T-helper 1 cell treated with Interleukin-12 subunit alpha and Interleukin-12 subunit beta and Interleukin-4 antibody, amounts not matched to agents 30 μg/mL and 1 μg/mL, for 36 hours (primary cell): ENCODE results near the gene DPH2.

Experiments used
- H3K27ac Mint-ChIP-seq: one replicate; pipeline ENCODE4 v1.8.0; 2021; ENCODE audit warnings: mild to moderate bottlenecking, mixed read lengths
- H3K27me3 Mint-ChIP-seq: one replicate; pipeline ENCODE4 v1.8.0; 2021; ENCODE audit warnings: low read depth, mixed read lengths
- H3K36me3 Mint-ChIP-seq: one replicate; pipeline ENCODE4 v1.8.0; 2021; ENCODE audit warnings: low read depth, mixed read lengths
- H3K4me1 Mint-ChIP-seq: one replicate; pipeline ENCODE4 v1.8.0; 2021; ENCODE audit warnings: low read depth, mixed read lengths
- H3K4me3 Mint-ChIP-seq: one replicate; pipeline ENCODE4 v1.8.0; 2021; ENCODE audit warnings: mild to moderate bottlenecking, moderate library complexity, mixed read lengths
- H3K9me3 Mint-ChIP-seq: one replicate; pipeline ENCODE4 v1.8.0; 2021; ENCODE audit warnings: mixed read lengths

The DPH2 gene

DNA sequence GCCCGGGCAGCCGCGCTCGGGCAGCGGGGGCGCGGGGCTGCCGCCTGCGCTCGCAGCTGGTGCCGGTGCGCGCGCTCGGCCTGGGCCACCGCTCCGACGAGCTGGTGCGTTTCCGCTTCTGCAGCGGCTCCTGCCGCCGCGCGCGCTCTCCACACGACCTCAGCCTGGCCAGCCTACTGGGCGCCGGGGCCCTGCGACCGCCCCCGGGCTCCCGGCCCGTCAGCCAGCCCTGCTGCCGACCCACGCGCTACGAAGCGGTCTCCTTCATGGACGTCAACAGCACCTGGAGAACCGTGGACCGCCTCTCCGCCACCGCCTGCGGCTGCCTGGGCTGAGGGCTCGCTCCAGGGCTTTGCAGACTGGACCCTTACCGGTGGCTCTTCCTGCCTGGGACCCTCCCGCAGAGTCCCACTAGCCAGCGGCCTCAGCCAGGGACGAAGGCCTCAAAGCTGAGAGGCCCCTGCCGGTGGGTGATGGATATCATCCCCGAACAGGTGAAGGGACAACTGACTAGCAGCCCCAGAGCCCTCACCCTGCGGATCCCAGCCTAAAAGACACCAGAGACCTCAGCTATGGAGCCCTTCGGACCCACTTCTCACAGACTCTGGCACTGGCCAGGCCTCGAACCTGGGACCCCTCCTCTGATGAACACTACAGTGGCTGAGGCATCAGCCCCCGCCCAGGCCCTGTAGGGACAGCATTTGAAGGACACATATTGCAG is 33.2 kb upstream of the DPH2 start:
- Mint-ChIP-seq H3K9me3 (no peaks in the 10 kb centered on the region), H3K4me1 (peaks cover 3% of the 10 kb centered on the region), H3K4me3 (peak overlapping the region; percentile 12), H3K36me3 (peaks cover 3% of the 10 kb centered on the region), H3K27me3 (peaks cover 20% of the 10 kb centered on the region), H3K27ac (no peak overlapping the region)

DNA sequence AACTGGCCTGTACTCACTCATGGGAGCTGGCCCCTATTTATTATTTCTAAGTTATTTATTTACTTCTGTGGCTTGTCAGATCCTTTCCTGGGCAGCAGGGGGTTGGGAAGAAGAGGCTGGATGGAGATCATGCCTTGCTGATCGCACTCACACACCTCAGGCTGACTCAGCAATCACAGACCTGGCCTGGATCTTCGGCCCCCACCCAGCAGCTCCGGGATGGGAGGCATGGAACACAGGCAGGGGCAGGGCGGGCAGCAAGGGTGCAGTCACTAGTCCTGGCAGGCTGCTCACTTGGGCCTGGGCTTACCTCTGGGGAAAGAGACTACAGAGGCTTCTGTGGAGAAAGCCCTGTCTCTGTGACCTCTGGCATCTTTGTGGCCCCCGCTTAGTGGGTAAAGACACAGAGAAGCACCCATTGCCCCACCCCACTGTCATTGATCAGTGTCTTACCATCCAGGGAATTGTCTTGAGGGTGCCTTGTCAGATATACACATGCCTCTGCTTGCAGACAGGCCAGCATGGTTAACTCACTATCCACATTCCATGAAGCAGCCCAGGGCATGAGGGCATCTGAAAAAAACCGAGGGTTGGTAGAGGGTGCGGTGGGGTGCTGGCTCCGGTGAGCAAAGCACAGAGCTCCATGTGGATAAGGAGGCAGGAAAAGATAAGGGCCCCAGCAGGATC is 32.5 kb upstream of the DPH2 start:
- Mint-ChIP-seq H3K4me1 (peaks cover 3% of the 10 kb centered on the region), H3K27me3 (peaks cover 20% of the 10 kb centered on the region), H3K4me3 (no peak overlapping the region), H3K36me3 (peaks cover 3% of the 10 kb centered on the region), H3K27ac (no peak overlapping the region), H3K9me3 (no peaks in the 10 kb centered on the region)

DNA sequence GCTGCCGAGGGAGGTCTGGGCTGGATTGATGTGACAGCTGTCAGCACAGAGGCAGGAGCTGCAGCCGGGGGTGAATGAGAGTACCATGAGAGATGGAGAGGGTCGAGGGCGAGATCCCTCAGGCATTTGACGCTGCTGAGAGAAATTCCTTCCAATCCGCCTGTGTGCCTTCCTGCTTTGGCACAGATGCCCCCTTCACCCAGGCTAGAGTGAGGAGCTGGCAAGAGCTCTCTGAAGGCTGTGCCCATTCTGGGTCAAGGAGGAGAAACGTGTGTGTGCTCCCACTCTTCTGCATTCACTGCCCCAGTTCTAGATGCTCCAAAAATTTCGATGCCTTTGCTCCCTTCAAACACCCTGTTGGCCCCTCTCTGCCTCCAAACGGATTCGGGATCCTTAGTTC is 31.4 kb upstream of the DPH2 start:
- Mint-ChIP-seq H3K36me3 (peaks cover 11% of the 10 kb centered on the region), H3K27me3 (peaks cover 13% of the 10 kb centered on the region), H3K4me1 (peaks cover 10% of the 10 kb centered on the region), H3K4me3 (no peak overlapping the region), H3K27ac (no peak overlapping the region), H3K9me3 (no peaks in the 10 kb centered on the region)

DNA sequence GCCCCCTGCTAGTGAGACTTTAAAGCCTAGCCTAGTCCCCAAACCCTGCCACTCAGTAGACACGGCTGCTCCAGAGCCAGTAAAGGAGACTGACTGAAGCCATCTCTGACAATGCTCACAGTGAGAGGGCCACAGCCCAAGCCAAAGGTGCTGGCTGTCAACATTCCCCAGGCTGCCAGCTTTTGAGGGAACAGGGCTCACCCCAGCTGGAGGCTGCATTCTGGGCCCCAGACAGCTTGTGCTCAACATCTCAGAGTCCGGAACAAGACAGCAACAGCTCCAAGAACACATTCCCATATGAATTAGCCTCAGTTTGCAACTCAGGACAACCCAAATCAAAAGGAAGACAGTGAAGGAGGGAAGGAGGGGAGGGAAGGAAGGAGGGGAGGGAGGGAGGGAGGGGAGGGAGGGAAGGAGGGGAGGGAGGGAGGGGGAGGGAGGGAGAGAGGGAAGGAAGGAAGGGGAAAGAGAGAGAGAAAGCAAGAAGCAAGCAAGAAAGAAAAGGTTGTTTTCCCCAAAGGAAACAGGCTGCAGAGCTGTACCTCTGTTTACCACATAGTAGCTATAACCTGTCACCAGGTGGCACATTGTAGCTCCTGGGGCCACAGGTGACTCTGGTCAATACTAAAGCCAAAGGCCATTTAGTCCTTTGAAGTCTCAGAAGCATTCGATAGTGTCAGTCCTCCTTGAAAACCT is 30.8 kb upstream of the DPH2 start:
- Mint-ChIP-seq H3K4me3 (no peak overlapping the region), H3K36me3 (peaks cover 11% of the 10 kb centered on the region), H3K9me3 (no peaks in the 10 kb centered on the region), H3K27me3 (peaks cover 13% of the 10 kb centered on the region), H3K4me1 (peaks cover 8% of the 10 kb centered on the region), H3K27ac (no peak overlapping the region)

DNA sequence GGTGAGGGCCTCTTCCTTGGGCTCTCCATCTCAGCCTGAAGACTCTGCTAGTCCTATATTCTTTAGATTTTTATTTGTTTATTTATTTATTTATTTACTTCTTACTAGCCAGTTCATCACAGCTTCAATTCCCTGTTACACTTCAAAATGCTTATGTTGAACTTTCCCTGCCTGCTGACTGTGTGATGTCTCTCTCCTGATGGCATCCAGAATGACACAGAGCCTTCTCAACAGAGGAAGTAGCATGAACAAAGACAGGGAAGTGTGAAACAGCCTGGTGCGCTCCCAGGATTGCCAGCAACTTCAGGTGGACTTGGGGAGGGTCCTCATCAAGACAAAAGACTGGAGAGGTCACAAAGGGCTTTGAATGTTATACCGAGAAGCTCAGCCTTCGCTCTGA is 27.4 kb upstream of the DPH2 start:
- H3K4me1 Mint-ChIP-seq, result peaks cover 27% of the 10 kb centered on the region
- H3K9me3 Mint-ChIP-seq, result no peaks in the 10 kb centered on the region
- H3K36me3 Mint-ChIP-seq, result peaks cover 12% of the 10 kb centered on the region
- H3K4me3 Mint-ChIP-seq, result no peak overlapping the region
- H3K27me3 Mint-ChIP-seq, result no peaks in the 10 kb centered on the region
- no peak overlapping the region for H3K27ac Mint-ChIP-seq

DNA sequence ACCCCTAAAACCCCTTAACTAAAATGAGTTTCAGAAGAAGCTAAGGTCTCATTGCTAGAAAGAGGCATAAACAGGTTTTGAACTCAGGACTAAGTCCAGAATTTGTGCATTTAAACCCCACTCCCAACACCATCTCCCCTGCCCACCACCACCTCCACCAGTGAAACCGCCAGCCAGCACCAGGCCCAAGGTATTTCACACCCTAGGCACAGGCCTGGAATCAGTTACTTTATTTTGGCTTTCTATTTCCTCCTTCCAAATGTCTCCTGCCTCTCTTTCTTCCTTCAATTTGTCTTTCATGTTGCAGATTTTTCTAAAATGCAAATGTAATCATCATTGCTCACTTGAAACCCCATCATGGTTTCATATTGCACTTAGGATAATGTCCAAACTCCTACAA is 24.9 kb upstream of the DPH2 start:
- peaks cover 38% of the 10 kb centered on the region for H3K4me1 Mint-ChIP-seq
- peak overlapping the region; percentile 92 for H3K4me3 Mint-ChIP-seq
- peaks cover 10% of the 10 kb centered on the region for H3K36me3 Mint-ChIP-seq
- H3K9me3 Mint-ChIP-seq, result no peaks in the 10 kb centered on the region
- H3K27ac Mint-ChIP-seq, result no peak overlapping the region
- H3K27me3 Mint-ChIP-seq, result no peaks in the 10 kb centered on the region

DNA sequence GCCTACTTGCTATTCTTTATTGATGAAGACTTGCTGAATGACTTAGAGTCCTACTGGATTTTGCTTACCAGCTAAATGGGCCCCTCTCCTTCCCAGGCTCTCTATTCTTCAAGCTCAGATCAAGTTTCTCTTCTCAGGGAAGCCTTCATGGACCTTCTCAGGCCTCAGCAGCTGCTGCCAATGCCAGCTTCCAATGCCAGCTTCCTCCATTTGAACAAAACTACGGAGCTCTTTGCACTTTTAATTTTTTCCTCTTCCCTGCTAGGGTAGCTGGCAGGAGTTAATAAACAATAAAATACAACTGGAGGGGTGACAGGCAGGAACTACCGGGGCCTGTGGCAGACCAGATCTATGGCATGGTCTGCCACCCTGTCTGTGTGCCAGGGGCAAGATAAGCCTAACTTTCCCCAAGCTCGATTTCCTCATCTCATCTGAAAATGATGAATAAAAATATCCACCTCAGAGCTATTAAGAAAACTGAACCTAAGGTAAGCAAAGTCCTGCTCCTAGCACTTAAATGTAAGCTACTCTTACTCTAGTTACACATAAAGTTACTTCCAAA is 24.1 kb upstream of the DPH2 start:
- H3K4me1 Mint-ChIP-seq, result peaks cover 44% of the 10 kb centered on the region
- H3K36me3 Mint-ChIP-seq, result peaks cover 15% of the 10 kb centered on the region
- no peaks in the 10 kb centered on the region for H3K9me3 Mint-ChIP-seq
- no peaks in the 10 kb centered on the region for H3K27me3 Mint-ChIP-seq
- peak overlapping the region; percentile 92 for H3K4me3 Mint-ChIP-seq
- peak overlapping the region; percentile 95 for H3K27ac Mint-ChIP-seq

DNA sequence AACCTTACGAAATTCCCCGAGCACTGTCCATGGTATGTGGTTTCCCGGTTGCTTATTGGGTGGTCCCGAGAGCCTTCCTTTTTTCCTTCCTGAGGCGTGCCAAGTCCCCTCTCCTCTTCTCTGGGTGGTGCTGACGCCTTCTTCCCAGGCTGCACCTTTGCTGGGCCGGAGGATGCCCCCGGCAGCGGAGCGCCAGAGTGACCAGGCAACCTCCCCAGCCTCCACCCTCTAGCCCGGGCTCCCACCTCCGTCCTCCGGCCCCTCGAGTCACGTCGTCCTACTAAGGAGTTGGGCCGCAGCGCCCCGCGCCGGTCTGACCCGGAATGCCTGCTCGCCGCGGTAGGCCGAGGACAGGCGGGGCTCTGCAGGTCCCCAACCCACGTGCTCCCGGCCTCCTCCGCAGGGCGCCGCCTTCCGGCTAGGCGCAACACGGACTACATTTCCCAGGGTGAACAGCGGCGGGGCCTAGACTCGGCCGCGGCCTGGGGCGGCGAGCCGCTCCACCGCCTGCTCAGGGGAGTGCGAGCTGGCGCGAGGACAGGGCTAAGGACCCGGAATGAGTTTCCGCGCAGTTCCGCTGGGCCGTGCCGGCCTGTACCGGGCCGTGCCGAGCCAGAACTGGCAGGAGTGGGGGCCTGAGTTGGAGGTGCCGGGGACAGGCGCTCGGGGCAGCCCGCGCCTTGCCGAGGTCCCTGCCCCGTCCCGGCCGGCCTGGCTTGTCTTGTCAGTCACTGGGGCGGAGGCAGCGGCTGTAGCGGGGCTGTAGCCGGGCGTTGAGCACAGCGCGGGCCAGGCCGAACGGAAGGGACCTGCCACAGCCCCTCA is 23.4 kb upstream of the DPH2 start, which contains the start of gene IPO13:
Gene IPO13 (plus strand): TSS at position 715 of the 825 bp plus-strand sequence. CDS start 651 bp downstream, outside the sequence.
- H3K4me1 Mint-ChIP-seq, result peaks cover 50% of the 10 kb centered on the region
- H3K27me3 Mint-ChIP-seq, result no peaks in the 10 kb centered on the region
- peak within 1 kb of the TSS; percentile 95 for H3K27ac Mint-ChIP-seq
- peaks cover 16% of the 10 kb centered on the region for H3K36me3 Mint-ChIP-seq
- H3K4me3 Mint-ChIP-seq, result peak within 1 kb of the TSS; percentile 92
- H3K9me3 Mint-ChIP-seq, result no peaks in the 10 kb centered on the region

DNA sequence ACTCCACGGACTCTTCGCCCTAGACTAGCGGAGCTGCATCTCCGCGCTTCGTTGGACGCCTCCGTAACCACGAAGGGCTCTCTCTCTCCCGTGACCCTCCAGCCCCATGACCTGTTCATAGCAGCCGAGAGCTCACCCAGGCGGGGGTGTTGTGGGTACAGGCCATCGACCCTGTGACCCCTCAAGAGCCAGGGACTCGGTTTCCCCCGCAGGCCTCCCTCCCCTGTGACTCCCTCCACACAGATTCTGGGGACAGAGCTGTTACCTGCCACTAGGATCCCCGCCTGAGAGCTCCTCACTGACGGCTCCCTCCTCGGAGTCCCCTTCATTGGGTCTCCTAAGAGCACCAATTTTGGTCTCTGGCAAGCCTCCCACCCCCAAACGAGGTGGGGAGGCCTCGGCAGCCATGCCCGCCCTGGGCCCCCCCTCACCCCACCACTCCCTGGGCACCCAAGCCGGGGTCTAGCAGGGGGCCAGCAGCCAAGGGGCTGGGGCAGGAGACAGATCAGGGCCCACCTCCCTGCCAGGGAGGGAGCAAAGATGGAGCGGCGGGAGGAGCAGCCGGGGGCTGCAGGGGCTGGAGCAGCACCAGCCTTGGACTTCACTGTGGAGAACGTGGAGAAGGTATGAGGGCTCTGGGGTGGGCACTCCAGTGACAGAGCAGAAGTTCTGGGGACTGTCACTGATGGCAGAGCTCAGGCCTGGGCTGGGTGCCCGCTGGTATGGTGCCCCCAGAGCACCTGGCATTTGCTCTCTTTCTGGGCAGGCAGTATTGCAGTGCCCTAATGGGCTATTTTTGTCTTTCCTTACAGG is 22.5 kb upstream of the DPH2 start:
- H3K36me3 Mint-ChIP-seq, result peaks cover 16% of the 10 kb centered on the region
- H3K4me3 Mint-ChIP-seq, result peak overlapping the region; percentile 92
- no peaks in the 10 kb centered on the region for H3K27me3 Mint-ChIP-seq
- H3K9me3 Mint-ChIP-seq, result no peaks in the 10 kb centered on the region
- peak overlapping the region; percentile 95 for H3K27ac Mint-ChIP-seq
- peaks cover 51% of the 10 kb centered on the region for H3K4me1 Mint-ChIP-seq

DNA sequence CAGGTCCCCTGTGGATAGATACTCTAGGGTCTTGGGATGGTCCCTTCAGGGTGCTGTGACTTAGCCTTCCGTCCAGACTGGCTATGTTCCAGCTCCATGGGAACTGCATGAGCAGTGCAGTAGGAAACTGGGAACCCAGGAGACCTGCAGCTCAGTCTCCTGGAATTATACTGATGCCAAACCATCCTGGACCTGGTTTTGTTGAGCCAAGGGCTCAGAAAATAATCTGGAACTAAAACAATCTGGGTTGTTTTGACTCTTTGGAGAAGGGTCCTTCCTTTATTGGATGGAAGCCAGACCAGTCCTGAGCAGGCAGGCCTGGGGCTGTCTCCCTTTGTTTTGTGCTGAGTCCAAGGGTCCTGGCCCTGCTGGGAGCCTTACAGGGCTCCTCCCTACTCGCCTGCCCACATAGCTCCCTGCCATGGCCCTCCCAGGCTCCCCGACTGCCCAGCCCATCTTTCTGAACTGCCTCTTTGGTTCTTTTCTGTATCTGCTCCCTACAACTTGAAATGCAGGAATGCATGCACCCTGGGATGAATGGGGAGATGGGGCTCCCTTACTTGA is 21.9 kb upstream of the DPH2 start:
- Mint-ChIP-seq H3K9me3 (no peaks in the 10 kb centered on the region), H3K27ac (peak overlapping the region; percentile 79), H3K36me3 (peaks cover 11% of the 10 kb centered on the region), H3K4me1 (peaks cover 47% of the 10 kb centered on the region), H3K27me3 (no peaks in the 10 kb centered on the region), H3K4me3 (peak overlapping the region; percentile 92)

DNA sequence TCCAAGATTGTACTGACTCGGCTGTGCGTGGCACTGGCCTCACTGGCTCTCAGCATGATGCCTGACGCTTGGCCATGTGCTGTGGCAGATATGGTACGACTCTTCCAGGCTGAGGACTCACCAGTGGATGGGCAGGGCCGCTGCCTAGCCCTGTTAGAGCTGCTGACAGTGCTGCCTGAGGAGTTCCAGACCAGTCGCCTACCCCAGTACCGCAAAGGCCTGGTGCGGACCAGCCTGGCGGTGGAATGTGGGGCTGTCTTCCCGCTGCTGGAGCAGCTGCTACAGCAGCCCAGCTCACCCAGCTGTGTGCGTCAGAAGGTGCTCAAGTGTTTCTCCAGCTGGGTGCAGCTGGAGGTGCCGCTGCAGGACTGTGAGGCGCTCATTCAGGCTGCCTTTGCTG is 20.1 kb upstream of the DPH2 start:
- H3K36me3 Mint-ChIP-seq, result peaks cover 8% of the 10 kb centered on the region
- H3K9me3 Mint-ChIP-seq, result no peaks in the 10 kb centered on the region
- H3K4me1 Mint-ChIP-seq, result peaks cover 40% of the 10 kb centered on the region
- no peak overlapping the region for H3K27ac Mint-ChIP-seq
- no peaks in the 10 kb centered on the region for H3K27me3 Mint-ChIP-seq
- peak overlapping the region; percentile 1 for H3K4me3 Mint-ChIP-seq

DNA sequence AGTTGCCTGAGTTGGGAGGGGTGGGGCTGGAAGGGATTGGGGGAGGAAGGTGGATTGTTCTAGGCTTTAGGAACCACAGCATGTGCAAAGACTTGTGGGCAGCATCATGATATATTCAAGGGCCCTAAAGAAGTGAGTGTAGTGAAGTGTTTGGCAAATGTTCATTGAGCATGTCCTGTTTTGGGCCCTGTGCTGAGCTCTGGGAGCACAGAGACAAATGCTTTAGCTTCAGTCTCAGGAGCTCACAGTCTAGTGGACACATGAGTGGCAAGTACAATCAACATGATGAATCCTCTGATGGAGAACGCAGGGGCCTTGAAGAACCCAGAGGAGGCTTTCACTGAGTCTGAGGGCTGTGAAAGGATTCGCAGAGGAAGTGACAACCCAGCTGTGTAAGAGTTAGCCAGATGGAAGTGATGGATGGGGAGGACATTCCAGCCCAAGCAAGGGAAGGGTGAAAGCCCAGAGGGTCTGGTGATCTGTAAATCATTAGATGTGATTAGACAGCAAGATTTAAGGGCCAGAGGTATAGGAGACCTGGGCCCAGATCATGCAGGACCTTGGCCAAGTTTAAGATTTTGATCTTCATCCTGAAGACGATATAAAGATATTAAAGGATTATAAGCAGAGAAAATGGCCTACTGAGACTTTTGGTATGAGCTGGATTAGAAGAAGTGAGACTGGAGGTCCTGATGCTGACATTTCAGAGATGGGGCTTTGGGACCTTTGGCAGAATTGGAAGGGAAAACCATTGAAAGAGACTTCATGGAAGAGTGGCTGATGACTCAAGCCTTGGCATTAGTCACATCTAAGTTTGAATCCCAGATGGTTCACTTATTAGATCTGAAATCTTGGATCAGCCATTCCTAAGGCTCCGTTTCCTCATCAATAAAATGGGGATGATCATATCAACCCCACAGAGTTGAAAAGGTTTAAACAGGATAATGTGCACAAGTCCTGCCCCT is 18.5 kb upstream of the DPH2 start:
- no peak overlapping the region for H3K4me3 Mint-ChIP-seq
- H3K27ac Mint-ChIP-seq, result no peak overlapping the region
- no peaks in the 10 kb centered on the region for H3K27me3 Mint-ChIP-seq
- H3K4me1 Mint-ChIP-seq, result peaks cover 26% of the 10 kb centered on the region
- H3K9me3 Mint-ChIP-seq, result no peaks in the 10 kb centered on the region
- H3K36me3 Mint-ChIP-seq, result peaks cover 7% of the 10 kb centered on the region
